Endothelial cell of umbilical vein (primary cell): ENCODE results near the gene OSBPL6. TPM values are rescaled to one million over a fixed set of nuclear protein-coding genes. Genes with fewer than 3 reads are reported as not detected.

Source experiments
- BruUV-seq: library from RNA; stranded (reverse); fragments of 400-500 nt; replicated peaks from 2 replicates; lab custom pipeline; 2021; lab: Mats Ljungman, UMichigan
- CTCF ChIA-PET: fragments of 300-600, 350-600 bp; sonication (Branson Sonifier 250); formaldehyde crosslinking; loops from one replicate; lab custom pipeline; 2021; ENCODE audit warnings: antibody characterized with exemption, inconsistent platforms; lab: Charles Lee
- POLR2A ChIA-PET: fragments of 300-600, 350-600 bp; sonication (Branson Sonifier 250); formaldehyde crosslinking; loops from one replicate; lab custom pipeline; 2021; ENCODE audit warnings: antibody characterized with exemption, inconsistent platforms; lab: Charles Lee
- DNase-seq: peaks from one replicate; pipeline ENCODE4 v3.0.0-alpha.2; 2011; ENCODE audit warnings: low read depth, low spot score
- FAIRE-seq: peaks from 2 replicates; lab custom pipeline; 2011; peaks lifted over from hg19 to GRCh38; lab: Jason Lieb, UNC
- H2AFZ ChIP-seq: 2 replicates; pipeline ENCODE4 v1.6.0; 2012; ENCODE audit warnings: low read depth, low read length, control low read depth, inconsistent platforms
- H3K27ac ChIP-seq: 2 replicates; pipeline ENCODE4 v1.5.1; 2011; ENCODE audit warnings: low read depth, mild to moderate bottlenecking, control low read depth, low read length, moderate library complexity; ENCODE audit not compliant: insufficient read depth
- H3K27me3 ChIP-seq, 2 experiments: 2 replicates each; pipeline versions ENCODE4 v1.6.0 to v1.6.1; 2011; ENCODE audit warnings: low read length in 2 of 2, mixed read lengths in 1 of 2; ENCODE audit not compliant: control insufficient read depth in 2 of 2, insufficient read depth in 2 of 2
- H3K36me3 ChIP-seq, 2 experiments: 2 replicates in 1 of 2; 3 replicates in 1 of 2; pipeline ENCODE4 v1.5.1; 2011; ENCODE audit warnings: low read length in 2 of 2, mild to moderate bottlenecking in 1 of 2, moderate library complexity in 1 of 2; ENCODE audit not compliant: control insufficient read depth in 2 of 2, insufficient read depth in 2 of 2; ENCODE audit errors: extremely low read depth in 1 of 2
- H3K4me1 ChIP-seq: 3 replicates; pipeline ENCODE4 v1.5.1; 2011; ENCODE audit warnings: mild to moderate bottlenecking, low read length; ENCODE audit not compliant: control insufficient read depth, insufficient read depth; ENCODE audit errors: extremely low read depth
- H3K4me2 ChIP-seq: 2 replicates; pipeline ENCODE4 v1.6.1; 2011; ENCODE audit warnings: low read length, control low read depth, mixed read lengths; ENCODE audit not compliant: insufficient read depth
- H3K4me3 ChIP-seq, 3 experiments: fragments of 200-600 bp in 1 of 3; sonication (generic), shearing (Covaris generic) in 1 of 3; replicated peaks in 1 of 3; 2 replicates each; pipeline ENCODE4 v1.5.1; 2011 to 2016; ENCODE audit warnings: control low read depth in 3 of 3, low read length in 3 of 3, mild to moderate bottlenecking in 2 of 3, inconsistent platforms in 1 of 3, low read depth in 1 of 3, moderate library complexity in 1 of 3; ENCODE audit not compliant: insufficient read depth in 1 of 3
- H3K79me2 ChIP-seq: 2 replicates; pipeline ENCODE4 v1.6.0; 2012; ENCODE audit warnings: low read length, inconsistent platforms; ENCODE audit not compliant: control insufficient read depth, insufficient read depth
- H3K9ac ChIP-seq: replicated peaks from 2 replicates; pipeline ENCODE3; 2011; ENCODE audit warnings: low read length, control low read depth; ENCODE audit not compliant: insufficient read depth; ENCODE audit errors: extremely low read depth
- H3K9me1 ChIP-seq: replicated peaks from 3 replicates; pipeline ENCODE4 v1.6.0; 2011; ENCODE audit warnings: mild to moderate bottlenecking, low read length; ENCODE audit not compliant: control insufficient read depth, insufficient read depth; ENCODE audit errors: extremely low read depth
- H3K9me3 ChIP-seq: replicated peaks from 2 replicates; pipeline ENCODE4 v1.5.1; 2012; ENCODE audit warnings: low read length, inconsistent platforms; ENCODE audit not compliant: control insufficient read depth, insufficient read depth
- H4K20me1 ChIP-seq: replicated peaks from 2 replicates; pipeline ENCODE3; 2011; ENCODE audit warnings: mild to moderate bottlenecking, low read length; ENCODE audit not compliant: control insufficient read depth, insufficient read depth; ENCODE audit errors: extremely low read depth
- EZH2 ChIP-seq: IDR thresholded peaks from 2 replicates; pipeline ENCODE4 v1.6.1; 2012; ENCODE audit warnings: borderline replicate concordance, low read depth, mild to moderate bottlenecking, moderate library complexity, low read length, inconsistent platforms; ENCODE audit not compliant: severe bottlenecking
- FOS ChIP-seq: IDR thresholded peaks from 2 replicates; pipeline ENCODE4 v1.6.1; 2011; ENCODE audit warnings: mild to moderate bottlenecking, low read length, moderate library complexity, borderline replicate concordance; ENCODE audit not compliant: insufficient read depth
- GATA2 ChIP-seq: IDR thresholded peaks from 2 replicates; pipeline ENCODE4 v1.7.0; 2011; ENCODE audit warnings: low read depth, mild to moderate bottlenecking, moderate library complexity, mixed read lengths, low read length; ENCODE audit not compliant: insufficient read length, insufficient read depth
- JUN ChIP-seq: IDR thresholded peaks from 2 replicates; pipeline ENCODE4 v1.6.1; 2011; ENCODE audit warnings: borderline replicate concordance, low read depth; ENCODE audit not compliant: insufficient read length, insufficient read depth
- MAX ChIP-seq: IDR thresholded peaks from 2 replicates; pipeline ENCODE4 v1.6.1; 2011; ENCODE audit not compliant: insufficient read depth, insufficient read length
- MYC ChIP-seq: IDR thresholded peaks from one replicate; pipeline ENCODE4 v1.6.1; 2011; ENCODE audit warnings: mild to moderate bottlenecking, low read depth, low read length
- POLR2A ChIP-seq: IDR thresholded peaks from 2 replicates; pipeline ENCODE4 v1.6.1; 2012; ENCODE audit warnings: low read depth, mild to moderate bottlenecking, control low read depth, low read length
- POLR2AphosphoS5 ChIP-seq: IDR thresholded peaks from 2 replicates; pipeline ENCODE4 v1.6.1; 2012; ENCODE audit warnings: low read depth, mild to moderate bottlenecking, control low read depth, low read length, moderate library complexity; ENCODE audit not compliant: insufficient read depth
- dilution Hi-C: fragments of 300-500 bp; cut with MboI; formaldehyde crosslinking; loops from one replicate; pipeline ENCODE4 v1.15.0; 2019; ENCODE audit warnings: low sequenced_read_pairs; ENCODE audit not compliant: extremely low pct_ligation_motif_present
- intact Hi-C: fragments of 100-400 bp; cut with micrococcal nuclease; formaldehyde crosslinking; loops from one replicate; pipeline ENCODE4 v1.10.0; 2022
- polyA plus RNA-seq, 4 experiments: library from polyadenylated mRNA; depleted of rRNA in 3 of 4; stranded (reverse) in 3 of 4; unstranded in 1 of 4; fragments of >200 nt; gene quantifications; 2 replicates each; pipeline versions ENCODE4 v1.2.1 to v1.2.3, GENCODE V29; 2011 to 2012; ENCODE audit warnings: missing spikeins in 1 of 4
- total RNA-seq: library from RNA; stranded (reverse); gene quantifications from 2 replicates; pipeline ENCODE4 v1.2.3, GENCODE V29; 2021

Gene OSBPL6
- total and polyA plus RNA-seq, 2 donors (not counting 3 experiments of a cell fraction or from before 2014, with no cell fraction given) = 1.5 to 2.3 TPM

GRCh38 chr2:178163395-178163794, 30.9 kb upstream of the OSBPL6 start:
- intact Hi-C loops = no loop called here
- DNase-seq (no peak), FAIRE-seq (no peak)
- dilution Hi-C loops = no loop called here
- no peaks in the 10 kb centered on the region for H4K20me1 ChIP-seq
- H3K9me3 ChIP-seq = no peaks in the 10 kb centered on the region
- no peak overlapping the region for H3K9ac ChIP-seq
- H3K79me2 ChIP-seq = no peaks in the 10 kb centered on the region
- no peaks in the 10 kb centered on the region for H3K4me1 ChIP-seq
- H3K36me3 ChIP-seq = no peaks in the 10 kb centered on the region
- H3K27ac ChIP-seq = no peak overlapping the region
- no peaks in the 10 kb centered on the region for H3K9me1 ChIP-seq
- no peaks in the 10 kb centered on the region for H3K27me3 ChIP-seq
- CTCF ChIA-PET = no interaction called here
- no peak overlapping the region for H3K4me3 ChIP-seq
- POLR2A ChIA-PET = no interaction called here
- no peak overlapping the region for H3K4me2 ChIP-seq
- no peak overlapping the region for H2AFZ ChIP-seq
- no peak for TF ChIP-seq GATA2
- BruUV-seq = no TSS peak

- no peak overlapping the region for H3K4me3 ChIP-seq
- no peak overlapping the region for H2AFZ ChIP-seq
- H3K9me3 ChIP-seq = no peaks in the 10 kb centered on the region
- intact Hi-C loops (no loop called here), dilution Hi-C loops (no loop called here)
- no peaks in the 10 kb centered on the region for H3K9me1 ChIP-seq
- no peak overlapping the region for H3K4me2 ChIP-seq
- no peaks in the 10 kb centered on the region for H4K20me1 ChIP-seq
- H3K27ac ChIP-seq = no peak overlapping the region
- TF ChIP-seq MAX = no peak
- no peak for TF ChIP-seq MYC
- TF ChIP-seq JUN = no peak
- TF ChIP-seq POLR2AphosphoS5 = no peak
- TF ChIP-seq EZH2 = no peak
- no peak for TF ChIP-seq POLR2A
- no peak for TF ChIP-seq FOS
- H3K4me1 ChIP-seq = no peaks in the 10 kb centered on the region
- ChIA-PET POLR2A (no interaction called here), CTCF (no interaction called here)
- no peaks in the 10 kb centered on the region for H3K79me2 ChIP-seq
- no peaks in the 10 kb centered on the region for H3K36me3 ChIP-seq
- H3K9ac ChIP-seq = no peak overlapping the region
- DNase-seq (no peak), FAIRE-seq (no peak)
- BruUV-seq = no TSS peak
- no peaks in the 10 kb centered on the region for H3K27me3 ChIP-seq
Measured at GRCh38 chr2:178163911-178164310, 30.4 kb upstream of the OSBPL6 start.
